SHP77 (cell line): ENCODE results near the gene CENPV.
"Not testable (repeated sequence)": the region's sequence is repeated elsewhere in the genome, so short reads cannot be mapped to it uniquely, and the experiment has no call there.

Experiments
- DNase-seq, 2 experiments: peaks; one replicate each; lab custom pipeline; 2025; lab: John Stamatoyannopoulos, UW

CENPV gene

DNA sequence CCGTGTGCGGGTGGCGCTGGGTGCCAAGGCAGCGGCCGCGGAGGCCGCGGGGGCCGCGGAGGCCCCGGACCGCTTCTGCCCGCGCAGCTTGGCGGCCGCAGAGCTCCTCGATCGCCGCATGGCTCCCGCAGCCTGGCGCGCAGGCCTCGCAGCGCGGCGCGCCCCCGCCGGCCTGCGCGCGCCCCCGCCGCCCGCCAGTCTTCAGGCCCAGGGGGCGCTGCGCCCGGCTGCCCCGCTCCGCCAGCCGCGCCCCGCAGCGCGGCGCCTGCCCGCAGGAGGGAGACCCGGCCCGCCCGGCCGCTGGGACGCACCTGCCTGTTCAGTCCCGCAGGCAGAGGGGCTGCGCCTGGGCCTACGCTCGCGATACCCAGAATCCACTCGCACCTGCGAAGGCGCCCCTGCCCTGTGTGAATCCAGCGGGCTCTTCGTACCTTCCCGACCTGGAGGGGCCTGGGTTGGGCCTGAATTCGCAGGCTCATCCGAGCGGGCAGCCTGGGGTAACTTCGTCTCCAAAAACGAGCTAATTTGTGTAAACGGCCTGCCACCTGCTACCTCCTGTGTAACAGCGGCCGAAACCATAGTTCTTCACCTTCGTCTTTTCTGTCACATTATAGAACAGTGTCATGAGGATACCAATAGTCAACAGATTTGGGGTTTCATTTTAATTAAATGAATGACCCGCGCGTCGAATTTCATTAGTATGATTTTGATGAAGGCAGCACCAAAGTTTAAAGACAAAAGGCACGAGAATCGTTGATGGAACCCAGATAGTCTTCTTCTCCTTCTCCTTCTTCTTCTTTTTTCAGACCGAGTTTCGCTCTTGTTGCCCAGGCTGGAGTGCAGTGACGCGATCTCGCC, at the start of gene CENPV:
TSS of gene CENPV (minus strand) at position 153 of the 858 bp plus-strand sequence. CDS start at position 120, 33 bp downstream.
- DNase-seq = peak; percentile 97 to 99

DNA sequence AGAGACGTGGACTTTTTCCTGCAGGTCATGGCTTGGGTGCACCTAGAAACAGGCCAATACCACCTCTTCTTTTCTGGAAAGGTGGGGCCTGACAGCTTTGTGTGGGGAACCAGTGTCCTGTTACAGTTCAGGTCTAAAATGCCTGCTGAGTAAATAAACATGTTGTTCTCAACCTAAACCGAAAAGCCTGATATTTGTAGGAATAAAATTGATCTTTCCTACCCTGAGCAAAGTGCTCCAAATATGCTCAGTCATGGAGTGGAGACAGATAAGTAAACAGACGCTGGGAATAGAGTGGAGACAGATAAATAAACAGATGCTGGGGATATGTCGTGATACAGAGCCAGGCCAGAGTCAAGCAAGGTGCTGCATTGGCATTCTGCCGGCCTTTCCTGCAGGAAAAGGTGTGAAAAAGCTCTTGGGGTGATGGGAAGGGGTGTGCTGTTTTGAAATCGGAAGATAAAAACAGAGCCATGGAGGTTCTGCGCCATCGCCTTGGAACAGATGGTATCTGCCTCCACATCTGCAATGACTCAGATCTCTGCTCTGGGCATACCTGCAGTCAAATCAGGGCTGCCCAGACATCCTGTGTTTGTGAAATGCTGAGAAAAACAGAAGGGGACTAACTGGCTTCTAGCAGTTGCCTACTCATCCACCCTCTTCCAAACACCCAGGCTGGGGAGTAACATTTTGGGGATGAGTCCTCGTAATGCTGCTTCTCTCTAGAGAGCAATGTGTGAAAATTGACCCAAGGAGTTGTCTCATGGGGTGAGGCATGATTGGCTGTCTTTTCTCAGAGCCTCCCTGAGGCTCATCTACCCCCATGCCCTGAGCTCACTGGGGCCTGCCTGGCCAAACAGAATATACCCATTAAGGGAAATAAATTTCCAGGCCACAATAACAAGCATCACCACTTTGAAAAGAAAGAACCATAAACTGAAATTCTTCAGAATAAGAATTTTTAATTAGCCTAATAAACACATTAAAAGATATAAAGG, 45.3 kb upstream of the CENPV start:
- DNase-seq = peak; percentile 81 to 92

DNA sequence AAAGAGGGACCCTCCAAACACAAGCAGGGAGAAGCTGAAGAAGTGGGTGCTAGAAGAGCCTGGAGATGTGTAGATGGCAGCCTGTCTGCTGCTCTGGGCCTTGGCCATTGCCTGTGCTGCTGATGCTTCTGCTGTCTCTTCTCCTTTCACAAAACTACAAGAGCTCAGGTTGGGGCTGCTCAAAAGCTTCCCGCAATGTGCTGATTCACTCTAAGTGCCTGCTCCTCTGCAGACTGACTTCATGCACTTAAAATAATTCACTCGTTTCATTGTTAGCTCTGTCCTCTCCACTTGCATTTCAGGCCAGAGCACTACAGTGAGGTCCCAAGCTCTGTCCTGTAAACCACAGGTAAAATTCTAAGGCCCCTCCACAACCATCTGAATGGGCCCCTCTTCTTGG, 43.4 kb upstream of the CENPV start:
- not testable (repeated sequence) for DNase-seq

DNA sequence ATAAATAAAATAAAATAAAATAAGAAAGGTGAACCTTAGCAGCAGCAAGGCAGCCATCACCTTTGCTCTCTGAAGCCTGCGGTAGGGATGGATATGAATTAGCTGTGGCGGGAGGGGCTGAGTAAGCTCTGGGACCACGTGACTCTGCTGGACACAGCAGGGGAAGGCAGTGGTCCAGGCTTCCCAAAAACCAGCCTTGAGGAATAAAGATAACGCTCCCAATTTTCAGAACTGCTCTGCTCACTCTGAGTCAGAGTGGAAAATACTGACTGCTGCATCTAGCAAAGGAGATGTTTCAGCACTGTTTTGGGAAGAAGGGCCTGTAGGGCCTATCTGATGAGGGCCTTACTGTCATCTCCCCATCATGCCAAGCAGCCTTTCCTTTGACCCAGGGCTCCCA, 42.6 kb upstream of the CENPV start:
- not testable (repeated sequence) for DNase-seq

GRCh38 chr17:16392491-16392890, 39.2 kb upstream of the CENPV start:
- not testable (repeated sequence) for DNase-seq

DNA sequence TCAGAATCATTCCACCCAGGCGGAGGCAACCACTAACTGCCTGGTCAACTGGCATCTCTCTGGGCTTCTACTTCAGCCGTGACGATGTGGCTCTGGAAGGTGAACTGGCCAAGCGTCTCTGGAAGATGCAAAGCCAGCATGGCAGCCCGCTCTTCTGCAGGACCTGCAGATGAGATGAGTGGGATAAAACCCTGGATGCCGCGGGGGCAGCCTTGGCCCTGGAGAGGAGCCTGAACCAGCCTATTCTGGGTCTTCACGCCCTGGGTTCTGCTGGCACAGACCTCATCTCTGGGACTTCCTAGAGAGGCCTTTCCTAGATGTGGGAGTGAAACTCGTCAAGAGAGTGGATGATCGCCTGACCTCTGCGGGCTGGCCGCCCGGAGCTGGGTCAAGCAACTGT, 38.2 kb upstream of the CENPV start:
- no peak for DNase-seq

DNA sequence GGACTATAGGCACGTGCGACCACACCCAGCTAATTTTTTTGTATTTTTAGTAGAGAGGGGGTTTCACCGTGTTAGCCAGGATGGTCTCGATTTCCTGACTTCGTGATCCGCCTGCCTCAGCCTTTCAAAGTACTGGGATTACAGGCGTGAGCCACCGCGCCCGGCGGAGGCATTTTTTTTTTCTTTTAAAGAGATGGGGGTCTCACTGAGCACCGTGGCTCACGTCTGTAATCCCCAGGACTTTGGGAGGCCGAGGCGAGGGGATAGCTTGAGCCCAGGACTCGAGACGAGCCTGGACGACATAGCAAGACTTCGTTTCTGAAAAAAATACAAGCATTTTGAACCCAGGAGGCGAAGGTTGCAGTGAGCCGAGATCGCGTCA, 32.8 kb upstream of the CENPV start:
- not testable (repeated sequence) for DNase-seq

DNA sequence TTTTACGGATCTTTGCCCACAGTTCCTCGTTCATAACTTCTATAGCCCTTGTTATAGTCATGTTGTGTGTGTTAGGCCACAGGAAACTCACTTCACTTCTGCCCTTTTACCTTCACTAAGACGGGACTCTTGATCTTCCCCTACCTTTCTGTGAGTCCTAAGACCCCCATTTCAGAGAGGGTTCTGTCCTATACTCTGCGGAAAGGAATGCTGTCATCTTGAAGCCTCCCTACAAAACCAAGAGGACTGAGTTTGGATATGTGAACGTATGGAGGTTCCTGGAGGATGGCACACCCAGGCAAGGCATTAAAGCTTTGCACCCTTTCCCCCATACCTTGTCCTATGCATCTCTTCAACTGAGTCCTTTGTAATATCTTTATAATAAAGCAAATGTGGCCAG, 31.3 kb upstream of the CENPV start:
- DNase-seq = no peak

GRCh38 chr17:16383772-16384287, 30.6 kb upstream of the CENPV start:
- DNase-seq = no peak

DNA sequence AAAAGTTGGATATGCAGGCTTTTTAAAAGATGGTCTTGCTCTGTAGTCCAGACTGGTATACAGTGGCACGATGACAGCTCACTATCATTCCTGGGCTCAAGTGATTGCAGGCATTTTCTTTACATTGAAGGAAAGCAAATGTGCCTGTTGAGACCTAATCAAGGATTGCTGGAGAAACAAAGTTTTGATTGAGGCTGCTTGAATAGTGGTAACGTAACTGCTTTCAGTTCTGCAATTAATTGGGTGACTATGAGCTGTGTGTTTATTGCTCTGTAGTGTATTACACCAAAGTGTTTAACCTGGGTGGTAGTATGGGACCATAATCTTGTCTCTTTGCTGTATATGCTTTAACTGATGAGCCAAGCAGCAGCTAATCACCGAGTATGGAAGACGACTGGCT, 29.9 kb upstream of the CENPV start:
- no peak for DNase-seq

DNA sequence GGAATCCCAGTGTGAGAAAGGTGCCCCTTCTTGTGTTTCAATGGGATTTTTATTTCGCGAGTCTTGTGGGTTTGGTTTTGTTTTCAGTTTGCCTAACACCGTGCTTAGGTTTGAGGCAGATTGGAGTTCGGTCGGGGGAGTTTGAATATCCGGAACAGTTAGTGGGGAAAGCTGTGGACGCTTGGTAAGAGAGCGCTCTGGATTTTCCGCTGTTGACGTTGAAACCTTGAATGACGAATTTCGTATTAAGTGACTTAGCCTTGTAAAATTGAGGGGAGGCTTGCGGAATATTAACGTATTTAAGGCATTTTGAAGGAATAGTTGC, 28.2 kb upstream of the CENPV start:
- no peak for DNase-seq

GRCh38 chr17:16380640-16381495, 27.6 kb upstream of the CENPV start, which contains the start of gene UBB:
Gene UBB, plus strand, starts transcription at chr17:16381091. Its CDS starts 817 bp downstream, at chr17:16381908.
- peak; percentile 100 for DNase-seq

- no peak for DNase-seq
Observed at GRCh38 chr17:16379654-16380053, 26.4 kb upstream of the CENPV start.

DNA sequence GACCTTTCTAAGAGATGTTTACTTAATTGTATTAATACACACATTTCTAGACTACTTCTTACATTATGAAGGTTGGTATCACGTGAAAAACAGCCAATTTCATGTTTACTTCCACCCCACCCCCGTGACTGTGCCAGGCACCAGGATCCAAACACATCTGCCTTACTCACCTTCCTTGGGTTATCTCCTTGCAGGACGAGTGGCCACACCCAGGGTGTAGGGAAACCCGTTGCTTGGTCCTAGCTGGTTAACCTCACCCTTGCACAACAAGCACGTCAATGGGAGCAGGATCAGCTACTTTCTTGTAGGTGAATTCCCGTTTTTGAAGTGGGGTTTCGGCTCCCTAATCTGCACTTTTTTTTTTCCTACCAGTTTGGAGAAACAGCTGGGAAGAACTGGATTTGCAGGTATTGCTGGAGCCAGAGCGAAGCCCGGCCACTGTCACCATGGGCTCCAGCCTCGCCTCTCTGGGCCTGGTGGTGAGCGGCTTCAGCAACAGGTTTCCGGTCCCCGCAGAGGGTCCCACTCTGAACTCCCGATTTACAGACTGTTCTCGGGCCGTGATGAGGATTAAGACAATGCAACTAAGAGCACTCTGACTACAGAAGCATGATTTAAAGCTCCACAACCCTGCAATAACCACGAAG, 25.5 kb upstream of the CENPV start:
- no peak for DNase-seq

DNA sequence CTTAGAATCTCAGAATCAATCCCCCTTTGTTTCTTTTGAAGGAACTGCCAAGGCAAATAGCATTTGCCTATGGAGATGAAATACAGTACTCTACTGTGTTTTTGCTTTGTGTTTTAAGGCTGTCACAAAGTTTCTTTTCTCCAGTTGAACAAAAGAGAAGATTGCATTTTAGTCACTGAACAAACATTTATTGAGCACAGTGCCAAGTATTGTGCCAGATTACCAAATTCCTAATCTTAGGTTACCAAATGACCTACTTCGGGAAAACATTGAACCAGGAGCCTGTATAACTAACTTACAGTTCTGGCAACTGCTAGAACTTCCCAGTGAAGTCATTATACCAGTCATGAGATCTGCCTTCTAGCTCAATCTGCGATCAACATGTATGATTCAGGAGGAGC, 24.7 kb upstream of the CENPV start:
- DNase-seq = no peak

DNA sequence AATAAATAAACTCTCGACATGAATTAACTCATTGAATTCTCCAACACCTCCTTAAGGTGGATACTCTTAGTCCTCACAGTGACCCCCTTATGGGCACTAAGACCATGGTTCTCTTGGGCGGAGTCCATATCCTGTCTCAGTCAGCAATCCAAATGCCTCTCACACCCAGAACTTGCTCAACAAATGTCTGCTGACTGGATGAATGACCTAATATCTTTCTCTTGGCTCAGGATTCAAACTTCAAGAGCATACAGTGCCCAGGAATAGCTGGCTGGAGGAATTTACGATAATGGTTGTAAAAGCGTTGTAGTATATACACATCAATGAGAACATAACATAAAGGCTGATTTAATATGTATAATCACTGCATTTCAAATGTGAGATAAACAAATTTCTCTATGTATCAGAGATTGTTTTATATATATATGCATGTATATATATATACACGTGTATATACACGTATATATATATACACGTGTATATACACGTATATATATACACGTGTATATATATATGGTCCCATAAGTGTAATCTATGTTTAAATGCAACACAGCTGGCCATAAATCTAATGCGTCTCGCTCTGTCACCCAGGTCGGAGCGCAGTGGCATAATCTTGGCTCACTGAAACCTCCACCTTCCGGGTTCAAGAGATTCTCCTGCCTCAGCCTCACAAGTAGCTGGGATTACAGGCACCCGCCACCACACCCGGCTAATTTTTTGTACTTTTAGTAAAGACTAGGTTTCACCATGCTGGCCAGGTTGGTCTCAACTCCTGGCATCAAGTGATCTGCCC, 21.1 kb upstream of the CENPV start:
- no peak for DNase-seq

- peak; percentile 78 to 83 for DNase-seq
Observed at GRCh38 chr17:16371742-16372141, 18.5 kb upstream of the CENPV start.

DNA sequence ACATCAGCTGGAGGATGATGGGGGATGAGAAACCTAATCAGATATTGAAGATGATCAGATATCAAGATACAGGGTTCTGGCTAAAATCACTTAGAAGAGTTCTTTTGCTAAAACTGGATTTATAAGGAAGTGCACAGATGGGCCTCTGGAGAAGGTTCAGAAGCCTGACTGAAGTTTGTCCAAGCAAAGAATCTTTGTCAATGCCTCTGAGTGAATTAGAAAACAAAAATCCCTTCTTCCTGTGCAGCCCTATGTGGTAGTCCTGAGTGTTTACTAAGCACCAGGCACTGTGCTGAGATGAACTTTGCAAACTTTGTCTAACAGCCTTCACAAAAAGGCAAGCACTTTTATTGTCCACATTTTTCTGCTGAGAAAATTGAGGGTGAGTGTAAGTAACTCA, 11.4 kb upstream of the CENPV start:
- no peak for DNase-seq

- peak; percentile 96 to 98 for DNase-seq
Observed at GRCh38 chr17:16363749-16364536, 10.7 kb upstream of the CENPV start.
